H1 (cell line): ENCODE results near the gene SSTR5.

Experiments used
- CTCF ChIP-seq, 3 experiments: IDR thresholded peaks; 1 replicate in 2 of 3; 2 replicates in 1 of 3; pipeline versions ENCODE4 v1.5.1 to v1.6.1; 2011; ENCODE audit warnings: low read length in 3 of 3, mild to moderate bottlenecking in 3 of 3, inconsistent platforms in 2 of 3, low read depth in 1 of 3, moderate library complexity in 1 of 3; ENCODE audit not compliant: insufficient read depth in 1 of 3; ENCODE audit errors: control extremely low read depth in 1 of 3
- EP300 ChIP-seq, 2 experiments: IDR thresholded peaks; 1 replicate in 1 of 2; 2 replicates in 1 of 2; pipeline ENCODE4 v1.6.1; 2011 to 2012; ENCODE audit warnings: low read depth in 2 of 2, low read length in 2 of 2, mild to moderate bottlenecking in 2 of 2, borderline replicate concordance in 1 of 2, inconsistent platforms in 1 of 2, moderate library complexity in 1 of 2
- JUND ChIP-seq: IDR thresholded peaks from 2 replicates; pipeline ENCODE4 v1.6.1; 2011; ENCODE audit warnings: mild to moderate bottlenecking, improper control_type of control experiment, low read length
- MAFK ChIP-seq: IDR thresholded peaks from 2 replicates; pipeline ENCODE4 v1.6.1; 2012; ENCODE audit warnings: low read depth, mild to moderate bottlenecking, improper control_type of control experiment, low read length
- MAX ChIP-seq: IDR thresholded peaks from 2 replicates; pipeline ENCODE4 v1.6.1; 2012; ENCODE audit warnings: inconsistent platforms
- NRF1 ChIP-seq: IDR thresholded peaks from 2 replicates; pipeline ENCODE4 v1.6.1; 2011; ENCODE audit warnings: mild to moderate bottlenecking, low read depth, low read length, improper control_type of control experiment
- RAD21 ChIP-seq, 2 experiments: IDR thresholded peaks in 1 of 2; conservative IDR thresholded peaks in 1 of 2; 2 replicates each; pipeline ENCODE4 v1.6.1; 2011; ENCODE audit warnings: low read depth in 2 of 2, low read length in 2 of 2, improper control_type of control experiment in 1 of 2, inconsistent platforms in 1 of 2, mild to moderate bottlenecking in 1 of 2, moderate library complexity in 1 of 2
- TAF1 ChIP-seq: IDR thresholded peaks from 2 replicates; pipeline ENCODE4 v1.6.1; 2011; ENCODE audit warnings: mild to moderate bottlenecking, low read depth, low read length
- TCF12 ChIP-seq: IDR thresholded peaks from 2 replicates; pipeline ENCODE4 v1.6.1; 2011; ENCODE audit warnings: low read depth, mild to moderate bottlenecking, low read length
- YY1 ChIP-seq: IDR thresholded peaks from 2 replicates; pipeline ENCODE4 v1.6.1; 2011; ENCODE audit warnings: low read depth, mild to moderate bottlenecking, low read length

- TF ChIP-seq CTCF (IDR thresholded peaks at IDR 0.05; ENCODE audit: control extremely low read depth in 1 of 3, insufficient read depth in 1 of 3, low read depth in 1 of 3, low read length in 3 of 3) (no peak), YY1 (no peak), TAF1 (no peak), EP300 (IDR thresholded peaks at IDR 0.05; ENCODE audit: borderline replicate concordance in 1 of 2, low read depth in 2 of 2, low read length in 2 of 2) (no peak), RAD21 (IDR thresholded peaks at IDR 0.05 in 1 of 2, conservative IDR thresholded peaks at IDR 0.05 in 1 of 2; ENCODE audit: low read depth in 2 of 2, low read length in 2 of 2) (no peak), TCF12 (no peak), NRF1 (no peak), JUND (no peak), MAFK (no peak), MAX (no peak)
Observed at GRCh38 chr16:1060416-1061340, 11.9 kb upstream of the SSTR5 start.
